ENCODE data around the gene IGDCC3.
"Not testable (repeated sequence)": the region's sequence is repeated elsewhere in the genome, so short reads cannot be mapped to it uniquely, and the experiment has no call there.

The IGDCC3 gene

GRCh38 chr15:65371976-65372786, 5.6 kb downstream of the IGDCC3 start:
- no peak for DNase-seq (ENCODE audit: low read depth in 2 of 3, low spot score in 1 of 3)

- no peak for DNase-seq (ENCODE audit: low read depth in 2 of 3, low spot score in 1 of 3)
These were observed 6.9 kb downstream of the IGDCC3 start for GRCh38 chr15:65370885-65371284.

DNA sequence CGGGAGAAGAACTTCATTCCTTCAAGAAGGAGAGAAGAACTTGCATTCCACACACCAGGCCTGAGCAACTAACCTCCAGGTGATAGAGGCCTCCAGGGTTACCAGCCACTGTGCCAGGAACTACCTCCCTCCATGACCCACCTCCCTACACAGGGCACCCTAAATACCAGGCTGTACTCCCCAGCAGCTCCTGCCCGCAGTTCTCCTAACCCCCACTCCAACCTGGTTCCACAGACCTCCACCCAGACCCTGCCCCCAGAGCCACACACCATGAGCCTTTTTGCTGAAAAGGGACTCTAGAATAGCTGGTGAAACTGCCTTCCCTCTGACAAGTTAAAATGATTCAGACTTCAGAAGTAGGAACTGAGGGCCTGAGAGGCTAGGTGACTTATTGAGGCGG, 8.2 kb downstream of the IGDCC3 start:
- DNase-seq (ENCODE audit: low read depth in 2 of 3, low spot score in 1 of 3): no peak

- no peak for DNase-seq (ENCODE audit: low read depth in 2 of 3, low spot score in 1 of 3)
These were observed 8.6 kb downstream of the IGDCC3 start for GRCh38 chr15:65369212-65369547.

DNA sequence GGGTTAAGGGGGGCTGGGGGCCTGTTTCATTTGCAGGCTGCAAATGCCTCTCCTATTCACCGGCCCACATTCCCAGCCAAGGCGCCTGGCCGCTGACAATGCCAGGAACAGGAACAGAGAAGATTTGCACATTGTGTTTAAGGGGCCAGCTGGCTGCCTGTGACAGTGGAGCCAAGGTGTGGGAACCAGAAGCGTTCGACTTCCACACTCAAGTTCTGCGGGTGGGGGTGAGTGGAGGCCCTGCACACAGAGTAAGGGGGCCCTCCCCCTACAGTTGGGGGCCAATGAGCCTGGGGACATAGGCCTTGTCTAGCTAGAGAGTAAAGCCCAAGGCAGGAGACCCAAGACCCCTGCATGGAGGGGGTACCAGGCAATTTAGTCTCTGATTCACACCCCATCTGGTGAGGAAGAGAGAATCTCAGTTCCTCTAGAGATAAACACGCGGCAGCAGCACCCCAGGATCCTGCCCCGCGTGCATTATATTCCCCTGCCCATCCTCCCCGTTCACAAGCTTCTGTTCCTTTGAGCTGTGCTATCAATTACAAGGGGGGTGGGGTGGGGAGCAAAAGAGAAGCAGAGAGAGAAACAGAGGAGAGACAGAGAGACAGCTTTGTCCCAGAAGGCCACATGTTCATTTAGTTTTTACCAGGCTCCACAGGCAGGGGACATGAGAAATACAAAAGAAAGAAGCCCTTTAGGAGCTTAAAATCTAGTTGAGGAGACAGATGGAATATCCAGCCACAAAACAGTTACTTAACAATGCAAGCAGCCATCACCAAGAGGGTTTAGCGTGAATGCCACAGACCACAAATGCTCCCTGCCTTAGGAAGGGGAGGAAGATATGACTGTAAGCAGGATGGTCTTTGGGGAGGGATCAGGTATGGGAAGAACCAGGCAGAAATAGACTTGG, 9.2 kb downstream of the IGDCC3 start:
- no peak for DNase-seq (ENCODE audit: low read depth in 2 of 3, low spot score in 1 of 3)

- DNase-seq (ENCODE audit: low read depth in 2 of 3, low spot score in 1 of 3): no peak
These were observed 11.5 kb downstream of the IGDCC3 start for GRCh38 chr15:65366122-65366892.

- DNase-seq (ENCODE audit: low read depth in 2 of 3, low spot score in 1 of 3): no peak
These were observed 12.6 kb downstream of the IGDCC3 start for GRCh38 chr15:65365229-65365628.

GRCh38 chr15:65363766-65364165, 14.0 kb downstream of the IGDCC3 start:
- DNase-seq (ENCODE audit: low read depth in 2 of 3, low spot score in 1 of 3): no peak

GRCh38 chr15:65363306-65363705, 14.5 kb downstream of the IGDCC3 start:
- DNase-seq (ENCODE audit: low read depth in 2 of 3, low spot score in 1 of 3): no peak

DNA sequence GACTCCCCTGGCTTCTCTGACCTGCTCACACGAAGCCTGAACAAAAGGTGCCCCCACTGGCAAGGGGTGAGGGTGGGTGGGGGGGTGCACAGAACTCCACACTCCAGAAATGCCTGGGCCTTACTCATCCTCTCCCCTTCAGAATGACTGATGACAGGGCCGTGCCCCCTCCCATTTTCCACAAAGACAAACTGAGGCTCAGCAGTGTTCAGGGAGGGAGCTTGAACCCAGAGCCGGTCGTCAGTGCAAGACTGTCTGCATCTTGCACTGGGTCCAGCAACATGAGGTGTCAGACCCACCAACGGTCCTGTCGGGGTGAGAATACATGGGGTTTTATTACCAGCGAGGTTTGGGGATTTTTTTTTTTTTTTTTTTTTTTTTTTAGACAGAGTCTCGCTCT, 15.3 kb downstream of the IGDCC3 start:
- no peak for DNase-seq (ENCODE audit: low read depth in 2 of 3, low spot score in 1 of 3)

- DNase-seq (ENCODE audit: low read depth in 2 of 3, low spot score in 1 of 3): no peak
These were observed 15.9 kb downstream of the IGDCC3 start for GRCh38 chr15:65361708-65362459.

DNA sequence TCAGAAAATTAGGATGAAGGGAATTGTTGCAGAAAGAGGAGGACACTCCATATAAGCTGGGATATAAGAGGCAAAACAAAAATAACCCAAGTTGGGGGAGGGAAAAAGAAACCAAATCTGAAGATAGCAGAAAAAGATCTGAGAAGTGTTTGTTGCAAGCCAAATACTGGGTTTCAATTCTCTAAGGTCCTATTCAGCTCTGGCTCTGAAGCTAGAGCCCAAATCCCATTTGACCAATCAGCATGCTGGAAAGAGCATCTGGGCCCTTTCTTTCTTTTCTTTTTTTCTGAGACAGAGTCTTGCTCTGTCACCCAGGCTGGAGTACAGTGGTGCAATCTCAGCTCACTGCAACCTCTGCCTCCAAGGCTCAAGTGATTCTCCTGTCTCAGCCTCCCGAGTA, 17.3 kb downstream of the IGDCC3 start:
- no peak for DNase-seq (ENCODE audit: low read depth in 2 of 3, low spot score in 1 of 3)

DNA sequence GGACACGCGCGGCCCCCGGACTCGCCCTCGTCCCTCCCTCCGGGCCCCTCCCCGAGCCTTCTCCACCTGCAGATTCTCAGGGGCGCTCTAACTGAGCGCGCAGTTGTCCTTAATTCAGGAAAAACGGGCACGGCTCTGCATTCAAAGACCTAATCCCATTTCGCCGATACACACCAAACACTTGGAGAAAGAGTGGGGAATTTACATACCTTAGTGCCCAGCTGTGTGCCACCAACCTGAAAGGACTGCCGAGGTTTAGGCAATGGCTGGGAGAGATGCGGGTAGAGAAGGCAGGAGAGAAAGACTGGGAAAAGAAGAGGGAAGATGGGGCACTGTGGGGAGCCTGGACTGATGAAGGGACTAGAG, 21.8 kb downstream of the IGDCC3 start:
- DNase-seq (ENCODE audit: low read depth in 2 of 3, low spot score in 1 of 3): no peak

DNA sequence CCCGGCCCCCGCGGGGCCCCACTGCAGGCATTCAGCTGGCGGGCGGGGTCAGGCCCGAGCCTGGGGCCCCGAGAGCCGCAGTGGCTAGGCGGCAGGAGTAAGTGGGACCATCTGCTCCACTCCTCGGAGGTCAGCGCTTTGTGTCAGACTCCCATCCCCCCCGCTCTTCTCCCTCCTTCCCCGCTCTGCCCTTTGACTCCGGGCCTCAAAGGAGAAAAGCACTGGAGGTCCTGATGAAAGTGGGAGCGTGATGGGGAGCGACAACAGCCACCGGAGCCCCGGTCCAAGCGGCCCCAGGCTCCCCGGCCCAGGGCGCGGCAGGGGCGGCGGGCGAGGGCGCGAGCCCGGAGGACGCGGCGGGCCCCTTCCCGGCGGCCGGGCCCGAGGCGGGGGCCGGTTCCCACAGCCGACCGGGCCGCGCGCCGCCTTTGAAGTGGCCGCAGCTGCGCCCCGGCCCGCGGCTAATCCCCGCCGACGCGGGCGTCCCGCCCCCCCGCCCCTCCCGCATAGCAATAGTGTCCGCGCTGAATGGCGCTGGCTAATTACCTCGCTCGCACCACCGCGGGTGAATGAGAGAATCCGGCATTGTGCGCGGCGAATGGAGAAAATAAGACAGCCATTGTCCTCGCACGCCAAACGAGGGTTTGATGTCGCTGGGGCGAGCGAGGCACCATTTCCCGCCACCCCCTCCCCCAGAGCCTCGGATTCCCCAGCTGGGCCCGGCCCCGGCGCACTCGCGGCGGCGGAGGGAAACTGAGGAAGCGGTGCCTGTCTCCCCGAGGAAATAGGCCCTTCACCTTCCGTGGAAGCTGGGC, 22.4 kb downstream of the IGDCC3 start:
- no peak for DNase-seq (ENCODE audit: low read depth in 2 of 3, low spot score in 1 of 3)

GRCh38 chr15:65354835-65355172, 23.0 kb downstream of the IGDCC3 start:
- no peak for DNase-seq (ENCODE audit: low read depth in 2 of 3, low spot score in 1 of 3)

GRCh38 chr15:65351972-65352371, 25.8 kb downstream of the IGDCC3 start:
- DNase-seq (ENCODE audit: low read depth in 2 of 3, low spot score in 1 of 3): not testable (repeated sequence)

DNA sequence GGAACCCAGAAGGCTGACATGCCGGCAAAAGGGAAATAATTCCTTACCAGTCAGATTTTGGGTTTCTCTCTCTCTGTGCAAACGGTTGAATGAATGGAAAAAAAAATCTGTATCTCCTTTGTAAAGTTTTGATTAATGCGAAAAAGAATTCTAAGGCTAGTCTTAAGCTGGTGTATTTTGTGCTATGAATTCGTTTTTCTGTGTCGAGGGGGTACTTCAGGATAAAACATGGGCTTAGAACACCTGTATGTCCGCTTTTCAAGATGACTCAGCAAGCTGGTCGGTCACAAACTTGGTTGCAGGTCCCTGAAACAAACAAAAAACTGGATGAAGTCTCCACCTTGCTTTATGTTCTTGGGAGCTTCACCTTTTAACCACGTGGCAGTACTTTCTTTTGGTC, 28.5 kb downstream of the IGDCC3 start:
- no peak for DNase-seq (ENCODE audit: low read depth in 2 of 3, low spot score in 1 of 3)

- not testable (repeated sequence) for DNase-seq (ENCODE audit: low read depth in 2 of 3, low spot score in 1 of 3)
These were observed 30.0 kb downstream of the IGDCC3 start for GRCh38 chr15:65347756-65348155.

GRCh38 chr15:65346856-65347598, 30.8 kb downstream of the IGDCC3 start:
- DNase-seq (ENCODE audit: low read depth in 2 of 3, low spot score in 1 of 3): no peak

DNA sequence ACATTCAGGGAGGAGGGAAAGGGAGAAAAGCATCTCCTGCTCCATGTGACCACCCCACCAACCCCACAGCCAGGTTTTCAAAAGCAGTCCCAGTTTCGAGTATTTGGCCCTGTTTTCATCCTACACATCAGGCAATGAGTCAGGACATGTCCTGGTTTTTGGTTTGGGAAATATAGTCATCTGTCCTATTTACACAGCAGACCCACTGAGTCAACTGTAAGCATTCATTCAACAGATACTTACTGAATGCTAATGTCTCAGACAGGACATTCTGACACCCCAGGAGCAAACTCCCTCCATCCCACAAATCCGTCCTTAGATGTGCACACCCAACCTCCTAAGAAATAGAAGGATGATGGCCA, 32.9 kb downstream of the IGDCC3 start:
- DNase-seq (ENCODE audit: low read depth in 2 of 3, low spot score in 1 of 3): no peak

Data from stimulated activated CD4-positive, alpha-beta T cell treated with anti-CD3 and anti-CD28 coated beads, Interleukin-12 subunit alpha, Interleukin-12 subunit beta, amount 100 ng/mL, for 48 hours (primary cell).